Neuronal stem cell (in vitro differentiated cells): ENCODE measurements around the gene DGLUCY.
"Not testable (repeated sequence)": the region's sequence is repeated elsewhere in the genome, so short reads cannot be mapped to it uniquely, and the experiment has no call there.

Experiments
- DNase-seq: peaks from one replicate; pipeline ENCODE4 v3.0.0-alpha.2; 2013; ENCODE audit warnings: low spot score
- H2AFZ ChIP-seq: one replicate; pipeline ENCODE4 v1.6.1; 2013; ENCODE audit warnings: mild to moderate bottlenecking, low read length, inconsistent platforms
- H2AK5ac ChIP-seq: 2 replicates; pipeline ENCODE4 v1.6.1; 2013; ENCODE audit warnings: low read depth, mild to moderate bottlenecking, inconsistent platforms, low read length, moderate library complexity, mixed read lengths
- H2BK120ac ChIP-seq: 2 replicates; pipeline ENCODE4 v1.6.1; 2013; ENCODE audit warnings: low read depth, mild to moderate bottlenecking, inconsistent platforms, low read length, moderate library complexity, mixed read lengths
- H2BK12ac ChIP-seq: one replicate; pipeline ENCODE4 v1.6.1; 2013; ENCODE audit warnings: low read length, inconsistent platforms
- H2BK15ac ChIP-seq: 2 replicates; pipeline ENCODE4 v1.6.1; 2013; ENCODE audit warnings: mild to moderate bottlenecking, low read length, inconsistent platforms, mixed read lengths
- H2BK5ac ChIP-seq: one replicate; pipeline ENCODE4 v1.6.1; 2013; ENCODE audit warnings: inconsistent platforms, mild to moderate bottlenecking, low read length, moderate library complexity
- H3K14ac ChIP-seq: one replicate; pipeline ENCODE4 v1.6.1; 2013; ENCODE audit warnings: low read length, inconsistent platforms
- H3K18ac ChIP-seq: 2 replicates; pipeline ENCODE4 v1.6.1; 2013; ENCODE audit warnings: low read length, inconsistent platforms
- H3K23ac ChIP-seq: 2 replicates; pipeline ENCODE4 v1.6.1; 2013; ENCODE audit warnings: low read depth, mild to moderate bottlenecking, mixed read lengths, low read length, inconsistent platforms; ENCODE audit not compliant: poor library complexity
- H3K27ac ChIP-seq: replicated peaks from 3 replicates; pipeline ENCODE4 v1.5.1; 2013; ENCODE audit warnings: low read length, inconsistent platforms
- H3K27me3 ChIP-seq, 3 experiments: 2 replicates each; pipeline ENCODE4 v1.6.1; 2013; ENCODE audit warnings: low read length in 3 of 3, mild to moderate bottlenecking in 2 of 3, inconsistent platforms in 1 of 3, low read depth in 1 of 3, mixed read lengths in 1 of 3, moderate library complexity in 1 of 3; ENCODE audit not compliant: control insufficient read depth in 3 of 3, insufficient read depth in 3 of 3
- H3K36me3 ChIP-seq, 2 donors: replicated peaks in 1 of 2; 2 replicates each; pipeline ENCODE4 v1.6.1; 2013; ENCODE audit warnings: low read length in 2 of 2; ENCODE audit not compliant: control insufficient read depth in 2 of 2, insufficient read depth in 2 of 2
- H3K4ac ChIP-seq: 2 replicates; pipeline ENCODE4 v1.6.1; 2013; ENCODE audit warnings: inconsistent platforms, mild to moderate bottlenecking, low read length, moderate library complexity
- H3K4me1 ChIP-seq, 2 donors: 1 replicate in 1 of 2; 2 replicates in 1 of 2; pipeline ENCODE4 v1.6.1; 2013; ENCODE audit warnings: low read length in 2 of 2, low read depth in 1 of 2; ENCODE audit not compliant: control insufficient read depth in 2 of 2, insufficient read depth in 1 of 2
- H3K4me2 ChIP-seq: one replicate; pipeline ENCODE4 v1.6.1; 2013; ENCODE audit warnings: mild to moderate bottlenecking, low read length, inconsistent platforms; ENCODE audit not compliant: insufficient read depth, poor library complexity, severe bottlenecking
- H3K4me3 ChIP-seq, 2 donors: 2 replicates each; pipeline ENCODE4 v1.5.1; 2013; ENCODE audit warnings: low read length in 2 of 2, mild to moderate bottlenecking in 2 of 2, inconsistent platforms in 1 of 2, moderate library complexity in 1 of 2
- H3K79me1 ChIP-seq: one replicate; pipeline ENCODE4 v1.6.1; 2013; ENCODE audit warnings: low read depth, mild to moderate bottlenecking, inconsistent platforms, low read length, moderate library complexity
- H3K9ac ChIP-seq: one replicate; pipeline ENCODE4 v1.6.1; 2013; ENCODE audit warnings: mild to moderate bottlenecking, low read depth, low read length, inconsistent platforms; ENCODE audit not compliant: poor library complexity
- H3K9me3 ChIP-seq, 2 donors: replicated peaks in 1 of 2; 2 replicates each; pipeline versions ENCODE3 to v1.6.1; 2013; ENCODE audit warnings: low read length in 2 of 2, mild to moderate bottlenecking in 2 of 2, inconsistent platforms in 1 of 2, low read depth in 1 of 2, mixed read lengths in 1 of 2, moderate library complexity in 1 of 2; ENCODE audit not compliant: control insufficient read depth in 2 of 2, insufficient read depth in 1 of 2
- H4K8ac ChIP-seq: one replicate; pipeline ENCODE4 v1.6.1; 2013; ENCODE audit warnings: low read depth, mild to moderate bottlenecking, inconsistent platforms, low read length, moderate library complexity
- H4K91ac ChIP-seq: one replicate; pipeline ENCODE4 v1.6.1; 2013; ENCODE audit warnings: low read length, low read depth, mild to moderate bottlenecking, inconsistent platforms; ENCODE audit not compliant: poor library complexity
- WGBS, 2 donors: extraction: QIAGEN DNeasy Blood & Tissue Kit; methylation state at CpG; one replicate each; pipeline ENCODE4 v1.1.7; 2013; ENCODE audit warnings: missing lambda C conversion rate in 2 of 2, mixed read lengths in 1 of 2; ENCODE audit not compliant: insufficient read length in 2 of 2, insufficient replicate concordance in 1 of 2; ENCODE audit errors: extremely low coverage in 2 of 2; 5-methylcytosine and 5-hydroxymethylcytosine counted together

Gene DGLUCY

GRCh38 chr14:91243074-91243471, 129.2 kb downstream of the DGLUCY start:
- no peak overlapping the region for H3K9ac ChIP-seq
- H4K8ac ChIP-seq: no peak overlapping the region
- H2BK15ac ChIP-seq: no peak overlapping the region
- H3K9me3 ChIP-seq: peaks cover 0 to 2% of the 10 kb centered on the region in 2 donors
- no peak for DNase-seq
- H2AFZ ChIP-seq: no peak overlapping the region
- H3K36me3 ChIP-seq: no peaks in the 10 kb centered on the region
- no peak overlapping the region for H2AK5ac ChIP-seq
- H3K27ac ChIP-seq: no peak overlapping the region
- H4K91ac ChIP-seq: no peak overlapping the region
- H3K4ac ChIP-seq: no peak overlapping the region
- H2BK5ac ChIP-seq: no peak overlapping the region
- no peaks in the 10 kb centered on the region for H3K79me1 ChIP-seq
- no peak overlapping the region for H3K4me2 ChIP-seq
- no peak overlapping the region for H3K23ac ChIP-seq
- H3K27me3 ChIP-seq: peaks cover 0 to 23% (median 0%) of the 10 kb centered on the region in 3 experiments
- no peak overlapping the region for H3K4me3 ChIP-seq
- H2BK120ac ChIP-seq: no peak overlapping the region
- H2BK12ac ChIP-seq: no peak overlapping the region
- H3K14ac ChIP-seq: no peak overlapping the region
- WGBS, 2 donors: no CpG with 5 or more reads among the region's 6 CpGs
- H3K18ac ChIP-seq: no peak overlapping the region
- H3K4me1 ChIP-seq: peaks cover 5 to 10% of the 10 kb centered on the region in 2 donors

- Histone ChIP-seq H3K27ac (no peak within 1 kb of the TSS), H3K4me3 (no peak within 1 kb of the TSS), H3K18ac (peak within 1 kb of the TSS; percentile 50), H3K9me3 (no peaks in the 10 kb centered on the region), H3K4me1 (peaks cover 5 to 10% of the 10 kb centered on the region in 2 donors), H2BK12ac (no peak within 1 kb of the TSS), H2BK5ac (no peak within 1 kb of the TSS), H2AK5ac (peak within 1 kb of the TSS; percentile 4), H2AFZ (peak within 1 kb of the TSS; percentile 89), H3K36me3 (no peaks in the 10 kb centered on the region), H3K9ac (no peak within 1 kb of the TSS), H4K91ac (no peak within 1 kb of the TSS), H3K4ac (no peak within 1 kb of the TSS), H3K23ac (no peak within 1 kb of the TSS), H3K14ac (no peak within 1 kb of the TSS), H3K27me3 (peaks cover 0 to 23% (median 0%) of the 10 kb centered on the region in 3 experiments), H3K79me1 (no peaks in the 10 kb centered on the region), H2BK15ac (peak within 1 kb of the TSS; percentile 15), H4K8ac (no peak within 1 kb of the TSS), H3K4me2 (no peak within 1 kb of the TSS), H2BK120ac (no peak within 1 kb of the TSS)
- WGBS, 2 donors: no CpG with 5 or more reads among the region's 12 CpGs
- DNase-seq: no peak
These were observed 130.6 kb downstream of the DGLUCY start, which contains the start of gene GPR68 for GRCh38 chr14:91244501-91244901. Gene GPR68, minus strand, starts transcription at chr14:91244704. Its CDS starts 9,654 bp downstream, at chr14:91235050.

GRCh38 chr14:91245029-91245428, 131.2 kb downstream of the DGLUCY start:
- no peak overlapping the region for H4K8ac ChIP-seq
- H4K91ac ChIP-seq: no peak overlapping the region
- H2AFZ ChIP-seq: peak overlapping the region; percentile 89
- no peaks in the 10 kb centered on the region for H3K79me1 ChIP-seq
- H2BK15ac ChIP-seq: peak overlapping the region; percentile 15
- no peak overlapping the region for H2BK120ac ChIP-seq
- no peak for DNase-seq
- no peak overlapping the region for H3K27ac ChIP-seq
- H2BK5ac ChIP-seq: no peak overlapping the region
- no peak overlapping the region for H3K4me3 ChIP-seq
- no peaks in the 10 kb centered on the region for H3K9me3 ChIP-seq
- no peak overlapping the region for H3K4ac ChIP-seq
- no peak overlapping the region for H3K4me2 ChIP-seq
- no peak overlapping the region for H3K23ac ChIP-seq
- peak overlapping the region; percentile 4 for H2AK5ac ChIP-seq
- H3K4me1 ChIP-seq: peaks cover 7 to 14% of the 10 kb centered on the region in 2 donors
- no peak overlapping the region for H2BK12ac ChIP-seq
- H3K14ac ChIP-seq: no peak overlapping the region
- no CpG with 5 or more reads among the region's 9 CpGs for WGBS, 2 donors
- H3K18ac ChIP-seq: peak overlapping the region; percentile 33
- H3K36me3 ChIP-seq: no peaks in the 10 kb centered on the region
- H3K9ac ChIP-seq: no peak overlapping the region
- peaks cover 0 to 23% (median 0%) of the 10 kb centered on the region in 3 experiments for H3K27me3 ChIP-seq

GRCh38 chr14:91245616-91246015, 131.7 kb downstream of the DGLUCY start:
- not testable (repeated sequence) for H3K4me3 ChIP-seq, H3K18ac ChIP-seq, H3K9ac ChIP-seq, H3K9me3 ChIP-seq, H2BK120ac ChIP-seq, H3K79me1 ChIP-seq, H2BK15ac ChIP-seq, H3K14ac ChIP-seq, H2AFZ ChIP-seq, H3K27ac ChIP-seq, H4K91ac ChIP-seq, H2BK5ac ChIP-seq, H3K23ac ChIP-seq, H3K36me3 ChIP-seq, H3K4ac ChIP-seq, DNase-seq, H4K8ac ChIP-seq, H3K4me2 ChIP-seq, H2BK12ac ChIP-seq
- peak overlapping the region; percentile 4 for H2AK5ac ChIP-seq
- H3K4me1 ChIP-seq: peaks cover 10 to 20% of the 10 kb centered on the region in 2 donors
- no CpG with 5 or more reads among the region's 8 CpGs for WGBS, 2 donors
- H3K27me3 ChIP-seq: peaks cover 0 to 23% (median 0%) of the 10 kb centered on the region in 3 experiments
